Activated CD8-positive, alpha-beta memory T cell treated with anti-CD3 and anti-CD28 coated beads, Interleukin-2, amount 10 ng/mL, durations not matched to agents 7 days and 5 days (primary cell): ENCODE data around the gene SLC44A5. TPM values are rescaled to one million over a fixed set of nuclear protein-coding genes. Genes with fewer than 3 reads are reported as not detected.
"Not testable (repeated sequence)": the region's sequence is repeated elsewhere in the genome, so short reads cannot be mapped to it uniquely, and the experiment has no call there.

ENCODE experiments used
- ATAC-seq: fragments of 150-1000 bp; cut with Tn5 transposase; one replicate; pipeline ENCODE4 v1.10.0; 2021; ENCODE audit warnings: moderate library complexity
- CTCF ChIA-PET: fragments of 350-600 bp; sonication (Branson Sonifier 250); formaldehyde crosslinking; loops from one replicate; lab custom pipeline; 2021; ENCODE audit warnings: antibody characterized with exemption; lab: Charles Lee
- DNase-seq: peaks from one replicate; pipeline ENCODE4 v3.0.0-alpha.2; 2020
- H3K27ac Mint-ChIP-seq: one replicate; pipeline ENCODE4 v1.8.0; 2021; ENCODE audit warnings: mild to moderate bottlenecking, mixed read lengths
- H3K27me3 Mint-ChIP-seq: one replicate; pipeline ENCODE4 v1.8.0; 2021; ENCODE audit warnings: mixed read lengths
- H3K36me3 Mint-ChIP-seq: one replicate; pipeline ENCODE4 v1.8.0; 2021; ENCODE audit warnings: mild to moderate bottlenecking, mixed read lengths
- H3K4me1 Mint-ChIP-seq: one replicate; pipeline ENCODE4 v1.8.0; 2021; ENCODE audit warnings: mixed read lengths
- H3K4me3 Mint-ChIP-seq: one replicate; pipeline ENCODE4 v1.8.0; 2021; ENCODE audit warnings: mild to moderate bottlenecking, moderate library complexity, mixed read lengths
- H3K9me3 Mint-ChIP-seq: one replicate; pipeline ENCODE4 v1.8.0; 2022; ENCODE audit warnings: low read depth, mixed read lengths
- total RNA-seq, 2 experiments: library from RNA; stranded (reverse); gene quantifications; one replicate each; pipeline ENCODE4 v1.2.3, GENCODE V29; 2021

SLC44A5 gene
- total RNA-seq, 2 experiments from 2014 or later: 0.23 to 0.40 TPM

GRCh38 chr1:75233302-75233929 lies 377.5 kb downstream of the SLC44A5 start:
- H3K36me3 Mint-ChIP-seq: no peaks in the 10 kb centered on the region
- no peak overlapping the region for H3K4me3 Mint-ChIP-seq
- no peaks in the 10 kb centered on the region for H3K4me1 Mint-ChIP-seq
- CTCF ChIA-PET: interaction anchor here (1.3 to 1.6 kb wide), 2 partner anchors 9 to 100 kb away, joined by 3 to 4 read pairs; no protein-coding TSS in a partner anchor
- no peak for DNase-seq
- peak; percentile 49 for ATAC-seq
- H3K27ac Mint-ChIP-seq: no peak overlapping the region
- H3K9me3 Mint-ChIP-seq: no peaks in the 10 kb centered on the region
- no peaks in the 10 kb centered on the region for H3K27me3 Mint-ChIP-seq

- ATAC-seq (no peak), DNase-seq (no peak)
- Mint-ChIP-seq H3K36me3 (no peaks in the 10 kb centered on the region), H3K27me3 (no peaks in the 10 kb centered on the region), H3K4me1 (no peaks in the 10 kb centered on the region), H3K9me3 (no peaks in the 10 kb centered on the region), H3K27ac (no peak overlapping the region), H3K4me3 (no peak overlapping the region)
- CTCF ChIA-PET: no interaction called here
These were observed 390.8 kb downstream of the SLC44A5 start for GRCh38 chr1:75220072-75220471.

- CTCF ChIA-PET: no interaction called here
- Mint-ChIP-seq H3K4me3 (no peak overlapping the region), H3K27me3 (no peaks in the 10 kb centered on the region), H3K4me1 (no peaks in the 10 kb centered on the region), H3K9me3 (no peaks in the 10 kb centered on the region), H3K27ac (no peak overlapping the region), H3K36me3 (no peaks in the 10 kb centered on the region)
- DNase-seq (no peak), ATAC-seq (no peak)
These were observed 396.9 kb downstream of the SLC44A5 start for GRCh38 chr1:75214017-75214416.

GRCh38 chr1:75211648-75212047 lies 399.3 kb downstream of the SLC44A5 start:
- H3K4me3 Mint-ChIP-seq: no peak overlapping the region
- no peaks in the 10 kb centered on the region for H3K36me3 Mint-ChIP-seq
- H3K27me3 Mint-ChIP-seq: no peaks in the 10 kb centered on the region
- no peaks in the 10 kb centered on the region for H3K9me3 Mint-ChIP-seq
- DNase-seq: no peak
- no peak overlapping the region for H3K27ac Mint-ChIP-seq
- ATAC-seq: no peak
- CTCF ChIA-PET: no interaction called here
- no peaks in the 10 kb centered on the region for H3K4me1 Mint-ChIP-seq

- no peak for DNase-seq
- no peaks in the 10 kb centered on the region for H3K27me3 Mint-ChIP-seq
- H3K4me1 Mint-ChIP-seq: no peaks in the 10 kb centered on the region
- CTCF ChIA-PET: no interaction called here
- H3K27ac Mint-ChIP-seq: no peak overlapping the region
- H3K9me3 Mint-ChIP-seq: no peaks in the 10 kb centered on the region
- H3K4me3 Mint-ChIP-seq: no peak overlapping the region
- no peaks in the 10 kb centered on the region for H3K36me3 Mint-ChIP-seq
- no peak for ATAC-seq
These were observed 402.1 kb downstream of the SLC44A5 start for GRCh38 chr1:75208862-75209261.

GRCh38 chr1:75203415-75204277 lies 407.3 kb downstream of the SLC44A5 start:
- no peak for ATAC-seq
- no peaks in the 10 kb centered on the region for H3K9me3 Mint-ChIP-seq

GRCh38 chr1:75202751-75203150 lies 408.2 kb downstream of the SLC44A5 start:
- H3K27ac Mint-ChIP-seq: no peak overlapping the region
- no peak for ATAC-seq
- CTCF ChIA-PET: interaction anchor here (0.9 to 1.7 kb wide), 4 partner anchors 20 to 433 kb away, joined by 3 to 6 read pairs (median 4); no protein-coding TSS in a partner anchor
- no peaks in the 10 kb centered on the region for H3K9me3 Mint-ChIP-seq
- H3K27me3 Mint-ChIP-seq: no peaks in the 10 kb centered on the region
- no peaks in the 10 kb centered on the region for H3K36me3 Mint-ChIP-seq
- H3K4me1 Mint-ChIP-seq: no peaks in the 10 kb centered on the region
- DNase-seq: no peak
- H3K4me3 Mint-ChIP-seq: no peak overlapping the region

More at GRCh38 chr1:75203415-75204277, 407.3 kb downstream of the SLC44A5 start:
- no peak for DNase-seq
- Mint-ChIP-seq H3K4me1 (no peaks in the 10 kb centered on the region), H3K27me3 (no peaks in the 10 kb centered on the region), H3K27ac (no peak overlapping the region), H3K4me3 (no peak overlapping the region), H3K36me3 (no peaks in the 10 kb centered on the region)
- CTCF ChIA-PET: interaction anchor here (0.9 to 1.7 kb wide), 4 partner anchors 21 to 434 kb away, joined by 3 to 6 read pairs (median 4); no protein-coding TSS in a partner anchor

- H3K9me3 Mint-ChIP-seq: no peaks in the 10 kb centered on the region
- H3K27me3 Mint-ChIP-seq: no peaks in the 10 kb centered on the region
- ATAC-seq (no peak), DNase-seq (no peak)
- no peak overlapping the region for H3K4me3 Mint-ChIP-seq
- no peaks in the 10 kb centered on the region for H3K4me1 Mint-ChIP-seq
- no peaks in the 10 kb centered on the region for H3K36me3 Mint-ChIP-seq
- CTCF ChIA-PET: no interaction called here
- H3K27ac Mint-ChIP-seq: no peak overlapping the region
These were observed 412.2 kb downstream of the SLC44A5 start for GRCh38 chr1:75198761-75199160.

- Mint-ChIP-seq H3K4me3 (no peak overlapping the region), H3K27me3 (no peaks in the 10 kb centered on the region), H3K4me1 (no peaks in the 10 kb centered on the region), H3K9me3 (no peaks in the 10 kb centered on the region), H3K27ac (no peak overlapping the region), H3K36me3 (no peaks in the 10 kb centered on the region)
- CTCF ChIA-PET: no interaction called here
- no peak for DNase-seq
- ATAC-seq: no peak
These were observed 412.8 kb downstream of the SLC44A5 start for GRCh38 chr1:75198163-75198562.

GRCh38 chr1:75188892-75189291 lies 422.0 kb downstream of the SLC44A5 start:
- CTCF ChIA-PET: no interaction called here
- no peak for ATAC-seq
- no peak overlapping the region for H3K27ac Mint-ChIP-seq
- H3K4me1 Mint-ChIP-seq: no peaks in the 10 kb centered on the region
- H3K36me3 Mint-ChIP-seq: no peaks in the 10 kb centered on the region
- H3K9me3 Mint-ChIP-seq: no peaks in the 10 kb centered on the region
- no peaks in the 10 kb centered on the region for H3K27me3 Mint-ChIP-seq
- no peak overlapping the region for H3K4me3 Mint-ChIP-seq
- DNase-seq: no peak

GRCh38 chr1:75181214-75181955 lies 429.5 kb downstream of the SLC44A5 start:
- H3K36me3 Mint-ChIP-seq, H3K9me3 Mint-ChIP-seq, H3K27ac Mint-ChIP-seq, ATAC-seq, CTCF ChIA-PET, H3K4me1 Mint-ChIP-seq, H3K4me3 Mint-ChIP-seq, DNase-seq, H3K27me3 Mint-ChIP-seq: not testable (repeated sequence)

GRCh38 chr1:75174031-75174760 lies 436.7 kb downstream of the SLC44A5 start:
- Mint-ChIP-seq H3K4me3 (no peak overlapping the region), H3K36me3 (no peaks in the 10 kb centered on the region), H3K9me3 (no peaks in the 10 kb centered on the region), H3K27me3 (no peaks in the 10 kb centered on the region), H3K4me1 (no peaks in the 10 kb centered on the region), H3K27ac (no peak overlapping the region)
- ATAC-seq (no peak), DNase-seq (no peak)
- CTCF ChIA-PET: no interaction called here

GRCh38 chr1:75172556-75172955 lies 438.4 kb downstream of the SLC44A5 start:
- ATAC-seq (no peak), DNase-seq (no peak)
- Mint-ChIP-seq H3K27ac (no peak overlapping the region), H3K4me1 (no peaks in the 10 kb centered on the region), H3K4me3 (no peak overlapping the region), H3K36me3 (no peaks in the 10 kb centered on the region), H3K27me3 (no peaks in the 10 kb centered on the region), H3K9me3 (no peaks in the 10 kb centered on the region)
- CTCF ChIA-PET: interaction anchor here (1.0 kb wide), 1 partner anchor 400 kb away, joined by 3 read pairs; no protein-coding TSS in a partner anchor
